ENCODE results near the gene ZBTB20. TPM values are rescaled to one million over a fixed set of nuclear protein-coding genes. Genes with fewer than 3 reads are reported as not detected.

Gene ZBTB20
- 15.0 TPM for total RNA-seq (2013)
- 1 to 10 TPM; 1.3 to 3.2 (median 2.0) TPM for polyA plus RNA-seq
- 12.7 and 27.2 TPM in 2 replicates for polyA minus RNA-seq
- total RNA-seq, result 10.8 to 41.9 (median 34.1) reads per million in 11 experiments

DNA sequence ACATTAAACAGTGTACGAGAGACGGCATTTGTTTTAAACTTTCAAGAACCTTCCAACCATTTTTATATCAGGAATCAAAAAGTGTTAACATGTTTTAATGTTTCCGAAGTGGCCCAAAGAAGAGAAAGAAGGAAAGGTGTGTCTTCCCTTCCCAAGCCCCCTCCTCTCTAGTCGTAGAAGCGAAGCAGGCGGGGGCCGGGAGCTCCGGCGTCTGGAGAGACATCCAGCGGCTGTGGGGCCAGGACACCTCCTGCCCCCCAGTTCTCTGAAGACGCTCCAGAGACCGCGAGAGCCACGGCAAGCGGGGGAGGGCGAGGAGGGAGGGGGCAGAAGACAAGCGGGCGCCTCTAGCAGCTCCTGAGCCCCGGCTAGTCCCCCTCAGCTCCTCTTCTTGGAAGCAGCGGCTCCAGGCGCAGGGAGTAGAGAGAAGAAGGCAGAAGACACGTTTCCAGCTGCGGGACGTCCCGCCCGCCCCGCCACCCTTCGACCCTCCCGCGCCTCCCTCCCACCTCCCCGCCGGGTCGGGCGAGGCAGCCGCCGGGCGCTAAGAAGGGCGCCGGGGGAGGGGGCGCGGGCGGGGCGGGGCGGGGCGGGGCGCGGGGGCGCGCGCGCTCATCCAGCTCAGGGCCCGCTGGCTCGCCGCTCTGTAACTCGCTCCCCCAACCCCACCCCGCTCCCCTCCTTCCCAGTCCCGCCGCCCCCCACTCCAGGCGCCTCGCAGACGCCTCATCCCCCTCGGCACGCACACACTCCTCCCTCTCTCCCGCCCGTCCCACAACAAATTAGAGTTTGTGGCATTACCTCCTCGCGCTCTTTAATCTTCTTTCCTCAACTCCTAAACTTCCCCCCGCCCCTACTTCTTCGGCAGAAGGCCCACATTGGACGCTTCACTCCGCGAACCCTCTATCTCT is at the start of gene ZBTB20:
ZBTB20 (minus strand) TSS at position 871 of the 911 bp plus-strand sequence.
- peak in 2 of 3 donors; percentile 42 to 47 for DNase-seq
- Histone ChIP-seq H2AFZ (ENCODE audit: insufficient read depth, low read depth, low read length, poor library complexity, severe bottlenecking) (peak within 1 kb of the TSS; percentile 89), H4K20me1 (ENCODE audit: insufficient read depth, low read length) (peaks cover 8% of the 10 kb centered on the region), H3K4me2 (replicated peaks; ENCODE audit: extremely low read depth, low read length, poor library complexity, severe bottlenecking) (peak within 1 kb of the TSS; percentile 94), H3K27ac (ENCODE audit: low read depth in 1 of 2, low read length in 2 of 2) (peak within 1 kb of the TSS; percentile 89 to 93), H3K9me3 (replicated peaks in 1 of 2; ENCODE audit: control insufficient read depth in 1 of 2, insufficient read depth in 1 of 2, low read length in 2 of 2) (no peaks in the 10 kb centered on the region), H3K9ac (ENCODE audit: insufficient read depth, low read length, poor library complexity, severe bottlenecking) (peak within 1 kb of the TSS; percentile 91), H3K79me2 (ENCODE audit: insufficient read depth, low read length) (peaks cover 24% of the 10 kb centered on the region), H3K36me3 (replicated peaks in 1 of 2; ENCODE audit: control insufficient read depth in 1 of 2, insufficient read depth in 2 of 2, low read length in 2 of 2) (no peaks in the 10 kb centered on the region), H3K4me1 (ENCODE audit: control insufficient read depth in 1 of 2, insufficient read depth in 2 of 2, low read length in 2 of 2) (peaks cover 10 to 22% of the 10 kb centered on the region in 2 donors), H3K4me3 (replicated peaks in 1 of 3; ENCODE audit: low read depth in 2 of 3, low read length in 3 of 3) (peak within 1 kb of the TSS; percentile 86 to 99 (median 95)), H3K27me3 (ENCODE audit: control insufficient read depth in 2 of 2, insufficient read depth in 2 of 2, low read length in 2 of 2) (no peaks in the 10 kb centered on the region)
- no peak for TF ChIP-seq CTCF (IDR thresholded peaks at IDR 0.05)
- intact Hi-C loops (cut with micrococcal nuclease), result loop anchor here in 1 of 2 donors (10.0 kb wide), 1 partner anchor 1092 kb away; the partner anchor contains the start of genes CCDC191 and QTRT2
- WGBS (ENCODE audit: insufficient coverage), result under 1% methylated on average over 28 of the region's 72 CpGs
- Mint-ChIP-seq H3K4me3 (peak within 1 kb of the TSS; percentile 87 to 95), H3K4me1 (peaks cover 11% of the 10 kb centered on the region), H3K27ac (peak within 1 kb of the TSS; percentile 92 to 99 (median 98)), H3K9me3 (no peaks in the 10 kb centered on the region), H3K36me3 (peaks cover 0 to 8% of the 10 kb centered on the region in 2 donors), H3K27me3 (ENCODE audit: low read depth in 3 of 3) (peaks cover 0 to 1% (median 0%) of the 10 kb centered on the region in 3 donors)

GRCh38 chr3:115194476-115194875 is 47.4 kb upstream of the ZBTB20 start:
- Histone ChIP-seq H3K27me3 (ENCODE audit: control insufficient read depth in 2 of 2, insufficient read depth in 2 of 2, low read length in 2 of 2) (no peaks in the 10 kb centered on the region), H3K9ac (ENCODE audit: insufficient read depth, low read length, poor library complexity, severe bottlenecking) (no peak overlapping the region), H2AFZ (ENCODE audit: insufficient read depth, low read depth, low read length, poor library complexity, severe bottlenecking) (no peak overlapping the region), H3K36me3 (replicated peaks in 1 of 2; ENCODE audit: control insufficient read depth in 1 of 2, insufficient read depth in 2 of 2, low read length in 2 of 2) (no peaks in the 10 kb centered on the region), H3K4me2 (replicated peaks; ENCODE audit: extremely low read depth, low read length, poor library complexity, severe bottlenecking) (no peak overlapping the region), H3K27ac (ENCODE audit: low read depth in 1 of 2, low read length in 2 of 2) (no peak overlapping the region), H3K4me1 (ENCODE audit: control insufficient read depth in 1 of 2, insufficient read depth in 2 of 2, low read length in 2 of 2) (no peaks in the 10 kb centered on the region), H3K4me3 (replicated peaks in 1 of 3; ENCODE audit: low read depth in 2 of 3, low read length in 3 of 3) (no peak overlapping the region), H3K79me2 (ENCODE audit: insufficient read depth, low read length) (no peaks in the 10 kb centered on the region), H3K9me3 (replicated peaks in 1 of 2; ENCODE audit: control insufficient read depth in 1 of 2, insufficient read depth in 1 of 2, low read length in 2 of 2) (peaks cover 2 to 8% of the 10 kb centered on the region in 2 donors), H4K20me1 (ENCODE audit: insufficient read depth, low read length) (no peaks in the 10 kb centered on the region)
- intact Hi-C loops (cut with micrococcal nuclease), result no loop called here
- Mint-ChIP-seq H3K27me3 (ENCODE audit: low read depth in 3 of 3) (peaks cover 0 to 2% (median 1%) of the 10 kb centered on the region in 3 donors), H3K4me3 (no peak overlapping the region), H3K9me3 (peaks cover 0 to 15% (median 6%) of the 10 kb centered on the region in 7 donors), H3K4me1 (no peaks in the 10 kb centered on the region), H3K36me3 (no peaks in the 10 kb centered on the region), H3K27ac (no peak overlapping the region)
- no CpG with 5 or more reads among the region's 4 CpGs for WGBS (ENCODE audit: insufficient coverage)
- DNase-seq, result no peak
- TF ChIP-seq CTCF (IDR thresholded peaks at IDR 0.05), result no peak

Measured in CD14-positive monocyte (primary cell).